ENCODE measurements around the gene MSI1.
A peak's percentile ranks its signal among the peaks of the same experiment; 100 is the strongest.

The MSI1 gene

GRCh38 chr12:120368789-120369602 lies at the start of gene MSI1:
Gene MSI1, minus strand, starts transcription at chr12:120369164. Its CDS starts 73 bp downstream, at chr12:120369091.
- peaks cover 82 to 99% (median 93%) of the 10 kb centered on the region in 11 experiments for H3K27me3 ChIP-seq
- TF ChIP-seq Cebpa-rat (IDR thresholded peaks at IDR 0.05): no peak
- H3K36me3 ChIP-seq: no peaks in the 10 kb centered on the region
- H3K9me3 ChIP-seq (replicated peaks in 1 of 11): no peaks in the 10 kb centered on the region
- no peak within 1 kb of the TSS for H3K27ac ChIP-seq
- peaks cover 0 to 37% (median 0%) of the 10 kb centered on the region in 11 experiments; a peak in 10 of 22 replicates for H4K20me1 ChIP-seq
- peaks cover 0 to 11% (median 0%) of the 10 kb centered on the region in 10 experiments; a peak in 5 of 20 replicates for H3K4me1 ChIP-seq
- peak within 1 kb of the TSS; percentile 80 to 96 (median 92) for H3K4me2 ChIP-seq
- H3K4me3 ChIP-seq: peak within 1 kb of the TSS; percentile 52 to 74 (median 60)
- peak within 1 kb of the TSS in 10 of 11 experiments; percentile 36 to 72 (median 55); a peak in 15 of 22 replicates for H3K9ac ChIP-seq

GRCh38 chr12:120417917-120418580 lies 49.1 kb upstream of the MSI1 start:
- Histone ChIP-seq H3K27ac (no peak overlapping the region), H3K36me3 (no peaks in the 10 kb centered on the region), H3K4me2 (no peak overlapping the region), H3K9ac (no peak overlapping the region), H3K9me3 (replicated peaks in 1 of 11) (no peaks in the 10 kb centered on the region), H4K20me1 (no peaks in the 10 kb centered on the region), H3K4me1 (peaks cover 0 to 6% (median 0%) of the 10 kb centered on the region in 10 experiments; a peak in 1 of 20 replicates), H3K27me3 (no peaks in the 10 kb centered on the region), H3K4me3 (no peak overlapping the region)
- no peak for TF ChIP-seq Cebpa-rat (IDR thresholded peaks at IDR 0.05)

- Histone ChIP-seq H3K36me3 (no peaks in the 10 kb centered on the region), H3K27me3 (no peaks in the 10 kb centered on the region), H3K9ac (no peak overlapping the region), H3K4me1 (peaks cover 0 to 9% (median 0%) of the 10 kb centered on the region in 10 experiments; a peak in 3 of 20 replicates), H3K9me3 (replicated peaks in 1 of 11) (no peaks in the 10 kb centered on the region), H4K20me1 (no peaks in the 10 kb centered on the region), H3K4me3 (no peak overlapping the region), H3K4me2 (no peak overlapping the region), H3K27ac (no peak overlapping the region)
- TF ChIP-seq Cebpa-rat (IDR thresholded peaks at IDR 0.05): no peak
These were observed 47.7 kb upstream of the MSI1 start for GRCh38 chr12:120416490-120417216.

GRCh38 chr12:120413901-120414695 lies 45.1 kb upstream of the MSI1 start:
- Histone ChIP-seq H3K9ac (0 out of 22 replicates have a peak overlapping the region, but pooled peaks of 1 of the 11 experiments have one; percentile 31), H3K9me3 (replicated peaks in 1 of 11) (no peaks in the 10 kb centered on the region), H3K36me3 (no peaks in the 10 kb centered on the region), H3K4me3 (no peak overlapping the region), H4K20me1 (no peaks in the 10 kb centered on the region), H3K27ac (no peak overlapping the region), H3K27me3 (no peaks in the 10 kb centered on the region), H3K4me1 (peaks cover 0 to 9% (median 0%) of the 10 kb centered on the region in 10 experiments; a peak in 3 of 20 replicates), H3K4me2 (no peak overlapping the region)
- TF ChIP-seq Cebpa-rat (IDR thresholded peaks at IDR 0.05): no peak

GRCh38 chr12:120412421-120412820 lies 43.5 kb upstream of the MSI1 start:
- Histone ChIP-seq H3K4me1 (peaks cover 0 to 9% (median 0%) of the 10 kb centered on the region in 10 experiments; a peak in 3 of 20 replicates), H3K4me2 (no peak overlapping the region; a peak in 1 of 22 replicates), H3K9me3 (replicated peaks in 1 of 11) (no peaks in the 10 kb centered on the region), H3K27me3 (no peaks in the 10 kb centered on the region), H3K27ac (no peak overlapping the region), H3K4me3 (no peak overlapping the region), H3K36me3 (no peaks in the 10 kb centered on the region), H3K9ac (no peak overlapping the region), H4K20me1 (no peaks in the 10 kb centered on the region)
- no peak for TF ChIP-seq Cebpa-rat (IDR thresholded peaks at IDR 0.05)

- no peak overlapping the region for H3K4me2 ChIP-seq
- H3K27ac ChIP-seq: no peak overlapping the region
- peaks cover 0 to 7% (median 0%) of the 10 kb centered on the region in 11 experiments; a peak in 1 of 22 replicates for H3K9me3 ChIP-seq (replicated peaks in 1 of 11)
- peaks cover 0 to 7% (median 0%) of the 10 kb centered on the region in 10 experiments; a peak in 3 of 20 replicates for H3K4me1 ChIP-seq
- H3K4me3 ChIP-seq: no peak overlapping the region
- H3K27me3 ChIP-seq: no peaks in the 10 kb centered on the region
- H4K20me1 ChIP-seq: no peaks in the 10 kb centered on the region
- TF ChIP-seq Cebpa-rat (IDR thresholded peaks at IDR 0.05): no peak
- no peaks in the 10 kb centered on the region for H3K36me3 ChIP-seq
- H3K9ac ChIP-seq: no peak overlapping the region
These were observed 39.8 kb upstream of the MSI1 start for GRCh38 chr12:120408771-120409170.

GRCh38 chr12:120406553-120406952 lies 37.6 kb upstream of the MSI1 start:
- H3K36me3 ChIP-seq: no peaks in the 10 kb centered on the region
- no peaks in the 10 kb centered on the region for H4K20me1 ChIP-seq
- H3K4me2 ChIP-seq: no peak overlapping the region
- H3K27ac ChIP-seq: no peak overlapping the region
- no peak overlapping the region for H3K4me3 ChIP-seq
- TF ChIP-seq Cebpa-rat (IDR thresholded peaks at IDR 0.05): no peak
- no peak overlapping the region for H3K9ac ChIP-seq
- H3K4me1 ChIP-seq: no peaks in the 10 kb centered on the region
- H3K9me3 ChIP-seq (replicated peaks in 1 of 11): peaks cover 0 to 8% (median 0%) of the 10 kb centered on the region in 11 experiments; a peak in 1 of 22 replicates
- H3K27me3 ChIP-seq: no peaks in the 10 kb centered on the region

GRCh38 chr12:120406069-120406468 lies 37.1 kb upstream of the MSI1 start:
- Histone ChIP-seq H3K36me3 (no peaks in the 10 kb centered on the region), H3K4me3 (no peak overlapping the region), H3K4me2 (no peak overlapping the region), H3K4me1 (no peaks in the 10 kb centered on the region), H3K9me3 (replicated peaks in 1 of 11) (peaks cover 0 to 8% (median 0%) of the 10 kb centered on the region in 11 experiments; a peak in 1 of 22 replicates), H3K9ac (no peak overlapping the region), H4K20me1 (no peaks in the 10 kb centered on the region), H3K27me3 (no peaks in the 10 kb centered on the region), H3K27ac (no peak overlapping the region)
- no peak for TF ChIP-seq Cebpa-rat (IDR thresholded peaks at IDR 0.05)
